ENCODE data around the gene UIMC1.

- TF ChIP-seq CTCF (conservative IDR thresholded peaks at IDR 0.05; ENCODE audit: low read length): no peak
- no peak for TF ChIP-seq EZH2phosphoT487 (IDR thresholded peaks at IDR 0.05; ENCODE audit: borderline replicate concordance, low read depth, low read length)
Measured at GRCh38 chr5:176995896-176996767, 10.4 kb downstream of the UIMC1 start.
